Daoy (cell line): Measurements from ENCODE around the gene ZAP70. TPM values are rescaled to one million over a fixed set of nuclear protein-coding genes. Genes with fewer than 3 reads are reported as not detected.
A peak's percentile ranks its signal among the peaks of the same experiment; 100 is the strongest.

Source experiments
- DNase-seq: peaks from one replicate; pipeline ENCODE4 v3.0.0-alpha.2; 2015; ENCODE audit warnings: low read depth
- total RNA-seq: library from RNA; depleted of rRNA; stranded (reverse); fragments of >200 nt; shearing (Covaris generic); gene quantifications from 2 replicates; pipeline ENCODE4 v1.2.3, GENCODE V29; 2014

Gene ZAP70
- total RNA-seq, 1 experiment from 2014 or later, result 0.46 TPM

- DNase-seq, result no peak
These were observed 36.6 kb downstream of the ZAP70 start for GRCh38 chr2:97750017-97750416.

GRCh38 chr2:97751752-97752151 is 38.4 kb downstream of the ZAP70 start:
- DNase-seq, result peak; percentile 39

DNA sequence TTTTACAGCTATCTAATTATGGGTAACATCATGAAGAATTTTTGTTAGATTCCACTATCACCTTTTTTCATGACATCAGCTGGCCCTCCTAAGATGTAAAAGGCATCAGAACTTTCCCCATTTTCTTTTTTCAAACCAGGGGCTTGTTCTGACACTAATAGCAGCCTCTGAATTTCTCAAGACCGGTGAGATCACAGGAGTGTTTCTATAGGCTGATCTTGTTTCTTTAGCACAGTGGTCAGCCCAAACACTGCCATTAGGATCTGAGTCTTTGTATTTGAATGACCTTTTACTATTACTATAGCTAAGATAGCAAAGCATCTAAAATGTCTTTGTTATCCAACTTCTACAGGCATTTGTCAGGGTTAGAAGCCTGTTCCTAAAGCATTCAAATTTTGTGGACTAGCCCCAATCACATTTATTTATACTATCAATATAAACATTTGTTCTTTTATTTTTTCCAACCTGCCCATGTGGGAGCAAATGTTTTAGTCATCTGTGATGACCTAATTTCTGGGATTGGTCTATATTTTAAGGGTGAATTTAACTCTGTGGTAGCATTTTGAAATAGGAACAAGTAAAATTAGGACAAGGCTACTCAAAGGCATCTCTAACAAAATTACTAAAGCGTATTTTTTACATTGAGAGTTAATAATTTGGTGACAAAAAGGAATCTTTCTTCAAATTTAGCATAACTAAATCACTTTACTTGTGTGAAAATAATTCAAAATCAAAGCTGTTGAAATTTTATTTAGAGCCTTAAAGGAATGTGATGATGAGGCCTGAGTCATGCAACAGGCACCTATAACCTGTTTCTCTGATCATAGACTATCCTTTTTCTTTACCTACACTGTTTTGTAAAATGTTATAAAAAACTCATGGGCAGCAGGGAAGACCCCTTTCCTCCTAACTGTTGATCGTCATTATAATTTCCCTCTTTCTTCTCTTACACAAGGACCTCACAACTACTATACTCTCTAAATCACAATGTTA is 39.3 kb downstream of the ZAP70 start:
- DNase-seq, result no peak

GRCh38 chr2:97754690-97755346 is 41.4 kb downstream of the ZAP70 start:
- no peak for DNase-seq

GRCh38 chr2:97755491-97755890 is 42.1 kb downstream of the ZAP70 start:
- no peak for DNase-seq

- no peak for DNase-seq
These were observed 43.7 kb downstream of the ZAP70 start for GRCh38 chr2:97757062-97757461.

DNA sequence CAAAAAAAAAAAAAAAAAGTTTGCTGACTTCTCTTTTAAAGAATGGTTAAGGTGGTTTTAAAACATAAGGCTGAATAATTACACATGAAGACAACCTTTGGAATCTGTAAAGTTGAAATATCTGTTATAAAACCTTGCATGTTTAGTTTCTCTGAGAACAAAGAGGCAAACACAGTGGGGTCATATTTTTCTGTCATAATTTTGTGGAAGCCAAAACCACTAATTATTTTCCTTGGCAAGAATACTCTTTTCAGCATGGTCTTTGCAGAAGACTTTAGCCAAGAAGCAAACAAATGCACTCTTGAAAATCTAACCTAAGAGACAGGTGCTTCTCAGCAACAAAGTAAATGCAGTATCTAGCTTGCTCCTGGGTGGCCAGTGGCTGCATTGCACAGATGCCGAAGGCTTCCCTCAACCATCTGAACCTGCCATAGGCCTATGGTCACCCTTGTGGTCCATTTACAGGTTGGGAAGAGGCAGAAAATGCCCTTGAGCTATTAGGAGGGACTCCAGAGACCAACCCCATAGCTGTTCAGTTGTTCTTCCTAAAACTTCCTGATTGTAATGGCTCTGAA is 44.8 kb downstream of the ZAP70 start:
- DNase-seq, result no peak

- DNase-seq, result no peak
These were observed 46.5 kb downstream of the ZAP70 start for GRCh38 chr2:97759727-97760407.

DNA sequence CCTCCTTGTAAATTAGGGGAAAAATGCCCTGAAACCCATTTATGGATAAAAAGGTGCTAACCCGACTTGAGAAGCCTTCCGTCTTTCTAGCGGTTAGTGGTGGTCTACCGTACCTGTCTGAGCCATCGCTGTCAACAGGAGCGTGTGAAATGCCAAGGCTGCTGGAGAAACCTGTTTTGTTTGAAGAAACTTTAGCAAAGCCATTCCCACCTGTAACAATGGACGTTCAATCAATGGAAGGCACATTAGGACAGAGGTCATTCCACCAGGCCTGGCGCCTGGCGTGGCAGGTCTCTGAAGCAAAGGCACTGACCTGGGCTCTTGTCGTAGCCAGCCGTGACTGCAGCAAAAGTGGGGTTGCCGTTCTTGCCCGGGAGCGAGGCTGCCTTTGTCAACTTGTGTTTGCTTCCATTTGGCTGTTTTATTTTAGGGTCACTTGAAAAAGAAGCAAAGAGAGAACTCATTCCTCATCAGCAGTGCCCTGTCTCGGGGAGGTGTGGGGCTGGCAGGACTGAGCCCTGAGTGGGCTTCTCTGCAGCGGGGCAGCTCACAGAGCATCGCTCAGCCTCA is 47.2 kb downstream of the ZAP70 start:
- no peak for DNase-seq

- DNase-seq, result no peak
These were observed 47.8 kb downstream of the ZAP70 start for GRCh38 chr2:97761192-97761591.

DNA sequence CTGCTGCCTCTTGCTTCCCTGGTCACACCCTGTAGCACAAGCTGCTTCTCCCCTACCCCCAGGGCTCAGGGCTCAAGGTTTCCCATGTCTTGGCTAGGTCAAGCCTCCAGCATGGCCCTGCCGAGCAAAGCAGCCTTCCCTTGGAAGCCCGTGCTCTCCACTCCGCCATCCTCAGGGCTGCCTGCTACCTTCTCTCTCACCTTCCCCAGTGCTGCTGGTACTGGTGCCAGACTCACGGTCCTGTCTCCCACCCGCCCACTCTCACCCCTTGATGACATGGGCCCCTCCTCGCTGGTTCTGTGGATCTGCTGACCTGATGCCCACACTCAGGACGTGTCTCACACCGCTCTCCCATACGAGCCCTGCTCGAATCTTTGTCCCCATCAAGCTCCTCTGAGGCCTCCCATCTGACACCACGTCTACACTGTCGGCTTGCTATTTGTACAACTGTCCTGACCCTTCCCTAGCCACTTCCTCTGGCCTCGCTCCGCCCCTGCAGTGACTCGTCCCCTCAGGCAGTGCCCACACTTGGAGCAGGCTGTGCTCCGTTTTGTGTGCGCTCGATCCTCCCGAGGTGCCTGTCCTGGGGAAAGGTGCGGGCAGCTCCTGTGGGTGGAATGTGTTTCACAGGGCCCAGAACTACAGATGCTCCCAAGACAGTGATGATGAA is 49.9 kb downstream of the ZAP70 start:
- DNase-seq, result peak; percentile 13

DNA sequence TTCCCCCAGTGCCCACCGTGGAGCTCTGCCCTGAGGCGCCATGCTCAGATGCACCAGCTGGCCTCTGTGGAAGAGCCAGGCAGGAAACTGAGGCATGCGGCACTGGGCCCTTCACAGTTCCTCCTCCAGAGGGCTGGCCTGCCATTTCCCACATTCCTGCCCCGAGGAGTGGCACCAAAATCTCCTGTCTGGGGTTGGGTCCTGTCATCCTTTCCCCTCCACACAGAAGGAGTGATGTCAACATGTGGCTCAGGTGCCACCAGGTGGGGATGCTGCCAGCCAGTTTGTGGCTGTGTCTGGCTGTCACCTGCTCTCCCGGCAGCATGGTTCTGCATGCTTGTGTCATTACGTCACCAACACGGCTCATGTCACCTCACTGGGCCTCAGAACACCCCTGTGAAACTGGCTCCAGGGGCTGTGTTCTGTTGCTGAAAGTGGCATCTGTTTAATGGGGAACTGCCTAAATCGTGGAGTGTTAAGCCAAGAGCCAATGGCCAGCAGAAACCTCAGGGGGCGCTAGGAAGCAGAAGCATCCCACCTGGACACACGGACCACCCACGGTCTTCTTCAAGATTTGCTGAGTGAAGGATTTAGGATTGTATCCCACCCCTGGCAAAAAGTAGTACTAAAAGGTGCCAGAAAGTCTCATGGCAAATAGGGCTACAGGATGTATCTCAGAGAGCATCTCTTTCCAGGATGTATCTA is 51.3 kb downstream of the ZAP70 start:
- no peak for DNase-seq

- no peak for DNase-seq
These were observed 52.6 kb downstream of the ZAP70 start for GRCh38 chr2:97765933-97766332.

- DNase-seq, result no peak
These were observed 53.2 kb downstream of the ZAP70 start for GRCh38 chr2:97766567-97766966.

DNA sequence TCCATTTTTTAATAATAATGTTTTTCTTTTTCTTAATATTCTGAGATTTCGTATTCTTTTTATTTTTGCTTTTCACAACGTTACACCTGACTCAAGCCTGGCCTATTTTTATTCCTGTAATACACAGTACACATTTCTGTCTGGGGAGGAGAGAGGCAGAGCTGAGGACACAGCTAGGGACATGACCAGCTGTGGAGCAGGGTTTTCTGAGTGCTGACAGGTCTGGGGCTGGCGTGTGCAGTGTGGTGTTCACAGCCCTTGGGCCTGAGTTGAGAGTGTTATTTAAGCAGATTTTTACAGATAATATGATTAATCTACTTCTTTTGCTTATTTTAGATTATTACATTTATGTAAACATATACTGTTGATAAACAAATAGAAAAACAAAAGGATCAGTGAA is 55.9 kb downstream of the ZAP70 start:
- DNase-seq, result no peak

DNA sequence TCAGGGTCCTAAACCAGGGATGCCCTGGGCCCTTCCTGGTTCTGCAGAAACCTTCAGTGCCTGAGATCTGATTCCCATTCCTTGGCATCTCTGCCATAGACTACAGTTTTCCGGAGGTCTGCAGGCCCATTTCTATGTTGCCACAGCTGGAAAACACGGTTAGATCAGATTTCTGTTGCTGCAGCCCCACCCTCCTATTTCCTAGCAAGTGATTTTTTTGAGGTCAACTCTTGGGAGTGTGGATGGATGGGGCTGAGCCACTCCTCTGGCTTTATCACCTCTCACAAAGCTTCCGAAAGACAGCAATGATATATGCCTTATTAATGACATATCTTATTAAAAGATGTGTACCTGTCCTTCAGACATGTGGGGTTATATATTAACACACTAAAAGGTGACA is 56.3 kb downstream of the ZAP70 start:
- DNase-seq, result no peak

DNA sequence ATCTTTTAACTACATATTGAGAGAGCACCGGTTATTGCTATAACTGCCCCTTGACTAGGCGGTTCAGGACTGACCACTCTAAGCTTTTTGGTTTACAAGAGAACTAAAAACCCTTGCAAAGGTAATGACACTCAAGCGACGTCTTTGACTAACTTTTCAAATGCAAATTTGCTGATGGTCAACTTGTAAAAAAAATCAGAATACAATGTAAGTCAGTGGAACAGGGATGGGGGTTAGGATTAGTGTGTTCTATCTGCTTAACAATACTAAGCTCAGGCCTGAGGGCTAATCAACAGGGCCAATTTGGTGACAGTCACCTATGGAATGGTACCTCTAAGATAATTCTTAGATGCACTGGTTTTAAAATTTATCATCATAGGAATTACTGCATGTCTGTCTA is 57.1 kb downstream of the ZAP70 start:
- DNase-seq, result no peak

DNA sequence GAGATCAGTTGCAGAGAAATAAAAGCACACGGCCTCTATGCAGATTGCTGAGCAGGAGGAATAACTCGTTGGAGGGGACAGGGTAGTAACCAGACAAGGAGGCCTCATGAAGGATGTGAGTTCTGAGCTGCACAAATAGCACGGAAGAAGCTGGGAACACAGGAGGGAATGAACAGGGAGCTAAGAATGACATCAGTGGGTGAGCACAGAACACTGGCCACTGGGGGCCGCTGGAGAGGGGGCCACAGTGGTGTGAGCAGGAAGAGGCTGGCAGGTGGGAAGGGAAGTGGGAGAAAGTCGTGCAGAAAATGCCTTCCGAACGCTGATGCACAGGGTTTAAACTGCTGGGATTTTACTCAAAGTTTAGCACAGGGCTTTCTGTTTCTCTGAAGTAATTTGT is 61.0 kb downstream of the ZAP70 start:
- peak; percentile 37 for DNase-seq

DNA sequence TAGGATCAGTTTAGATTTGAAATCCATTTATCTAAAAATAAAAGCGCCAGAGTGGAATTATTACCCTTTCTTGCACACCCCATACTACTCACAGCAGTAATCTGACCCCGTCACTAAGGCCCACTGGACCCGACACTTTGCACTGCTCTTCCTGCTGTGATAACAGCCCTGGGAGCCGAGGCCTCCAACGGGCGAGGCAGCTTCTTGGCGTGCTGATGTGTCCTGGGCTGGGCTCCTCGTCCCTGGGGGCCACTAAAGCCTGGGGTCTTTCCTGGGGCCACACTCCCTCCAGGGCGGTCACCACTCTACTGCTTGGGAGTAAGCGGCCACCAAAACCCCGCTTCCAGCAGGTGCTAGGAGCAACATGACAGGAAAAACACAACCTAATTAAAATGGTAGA is 61.7 kb downstream of the ZAP70 start:
- DNase-seq, result no peak

GRCh38 chr2:97779141-97779540 is 65.8 kb downstream of the ZAP70 start:
- no peak for DNase-seq

DNA sequence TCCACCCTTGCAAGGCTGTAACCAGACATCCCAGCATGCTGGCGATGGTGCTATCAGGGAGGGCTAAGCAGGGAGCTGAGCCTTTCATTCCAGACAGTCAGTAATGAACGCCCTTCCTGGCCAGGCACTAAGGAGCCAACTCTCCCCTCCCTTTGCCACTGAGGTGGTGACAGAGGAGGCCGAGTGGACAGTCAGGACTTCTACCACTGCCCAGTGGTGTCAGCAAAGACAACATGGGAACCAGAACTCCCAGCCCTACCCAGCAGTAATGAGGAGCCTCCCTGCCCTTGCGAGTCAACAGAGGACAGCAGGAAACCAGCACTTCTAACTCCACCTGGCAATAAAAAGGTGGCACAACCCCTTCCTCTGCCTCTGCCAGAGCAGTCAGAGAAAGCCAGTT is 68.6 kb downstream of the ZAP70 start:
- DNase-seq, result no peak
